HepG2 (cell line): ENCODE measurements around the gene HMBS. TPM values are rescaled to one million over a fixed set of nuclear protein-coding genes. Genes with fewer than 3 reads are reported as not detected.
A peak's percentile ranks its signal among the peaks of the same experiment; 100 is the strongest.

ENCODE experiments used
- BORCS8-MEF2B ChIP-seq: sonication (generic); formaldehyde crosslinking; IDR thresholded peaks from 2 replicates; pipeline ENCODE4 v1.8.0; 2022; ENCODE audit warnings: mild to moderate bottlenecking, missing genetic modification reagents
- DBP ChIP-seq: sonication (generic); formaldehyde crosslinking; IDR thresholded peaks from 2 replicates; pipeline ENCODE4 v1.4.0; 2020; ENCODE audit warnings: missing genetic modification reagents; ENCODE audit errors: not compliant biosample characterization
- HNF4G ChIP-seq, 2 experiments: sonication (generic) in 1 of 2; formaldehyde crosslinking in 1 of 2; IDR thresholded peaks; 2 replicates each; pipeline versions ENCODE4 v1.4.0 to v1.6.1; 2011 to 2020; ENCODE audit warnings: borderline replicate concordance in 2 of 2, low read depth in 2 of 2, mild to moderate bottlenecking in 2 of 2, low read length in 1 of 2, missing genetic modification reagents in 1 of 2, moderate library complexity in 1 of 2
- POLR2AphosphoS5 ChIP-seq: IDR thresholded peaks from 2 replicates; pipeline ENCODE4 v1.6.1; 2012; ENCODE audit warnings: low read depth, low read length
- ZNF207 ChIP-seq: fragments of 450-650 bp; IDR thresholded peaks from 2 replicates; pipeline ENCODE4 v1.6.1; 2016; ENCODE audit warnings: antibody characterized with exemption, borderline replicate concordance
- ZNF546 ChIP-seq: sonication (generic); formaldehyde crosslinking; conservative IDR thresholded peaks from 2 replicates; pipeline ENCODE4 v1.8.1; 2023; ENCODE audit warnings: mild to moderate bottlenecking, missing genetic modification reagents
- ZXDC ChIP-seq: sonication (generic); formaldehyde crosslinking; IDR thresholded peaks from 2 replicates; pipeline ENCODE4 v1.5.0; 2020; ENCODE audit warnings: mild to moderate bottlenecking, missing genetic modification reagents
- polyA plus RNA-seq, 8 experiments: library from polyadenylated mRNA; depleted of rRNA in 3 of 8; stranded (reverse) in 7 of 8; unstranded in 1 of 8; fragments of >200 nt; fragmentation: Illumina TruSeq in 4 of 8; extraction: Trizol in 4 of 8; gene quantifications; 2 replicates each; pipeline versions ENCODE4 v1.2.1 to v1.2.3, GENCODE V29; 2011 to 2016; ENCODE audit warnings: low read depth in 4 of 8, missing spikeins in 1 of 8, mixed read lengths in 1 of 8; ENCODE audit not compliant: insufficient read depth in 1 of 8
- total RNA-seq, 5 experiments: library from RNA; depleted of rRNA; stranded (reverse); fragments of >200 nt; fragmentation: Illumina TruSeq; extraction: Trizol; gene quantifications; 2 replicates each; pipeline ENCODE4 v1.2.3, GENCODE V29; 2016; ENCODE audit warnings: low read depth in 1 of 5
- TF ChIP-seq, protein P1 (sequence below): sonication (generic); formaldehyde crosslinking; IDR thresholded peaks from 2 replicates; pipeline ENCODE4 v1.5.0; 2020; ENCODE audit warnings: mild to moderate bottlenecking, missing genetic modification reagents, borderline replicate concordance
- TF ChIP-seq, protein P2 (sequence below): sonication (generic); formaldehyde crosslinking; IDR thresholded peaks from 2 replicates; pipeline ENCODE4 v1.9.0; 2022; ENCODE audit warnings: missing genetic modification reagents, mild to moderate bottlenecking, borderline replicate concordance

HMBS gene
- total and polyA plus RNA-seq, 2 of the 13 experiments (the other 11 are each of a cell fraction or from before 2014, with no cell fraction given) = 9.4 to 46.9 TPM

DNA sequence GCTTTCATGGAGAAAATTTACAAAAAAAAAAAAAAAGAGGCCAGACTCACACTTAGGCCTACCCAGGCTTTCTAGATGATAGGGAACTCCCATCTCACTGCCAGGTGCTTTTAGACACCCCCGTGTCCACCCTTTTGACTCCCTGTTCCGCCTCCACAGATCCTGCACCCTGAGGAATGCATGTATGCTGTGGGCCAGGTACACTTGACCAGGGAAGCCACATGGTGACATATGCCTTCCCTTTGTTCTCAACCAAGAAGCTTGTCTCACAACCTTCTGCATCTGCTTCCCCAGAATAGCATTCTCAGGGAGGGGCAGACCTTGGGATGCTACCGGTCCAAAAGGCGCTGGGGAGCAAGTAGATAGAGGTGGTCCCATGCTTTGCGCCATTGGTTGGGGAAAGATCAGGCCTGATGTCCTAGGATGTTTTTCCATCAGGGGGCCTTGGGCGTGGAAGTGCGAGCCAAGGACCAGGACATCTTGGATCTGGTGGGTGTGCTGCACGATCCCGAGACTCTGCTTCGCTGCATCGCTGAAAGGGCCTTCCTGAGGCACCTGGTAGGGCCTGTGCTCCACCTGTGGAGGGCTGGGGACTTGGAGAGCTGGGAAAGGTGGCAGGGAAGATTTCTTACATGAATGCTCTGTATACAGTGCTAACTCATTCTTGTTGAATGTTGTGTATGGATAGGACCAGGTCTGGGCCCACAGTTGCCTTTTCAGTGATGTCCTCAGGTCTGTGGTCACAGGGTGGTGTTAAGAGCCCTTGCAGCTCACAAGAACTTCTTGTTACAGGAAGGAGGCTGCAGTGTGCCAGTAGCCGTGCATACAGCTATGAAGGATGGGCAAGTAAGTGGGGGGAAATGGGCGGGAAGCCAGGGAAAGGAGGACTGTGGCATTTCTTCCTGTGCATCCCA is 7.5 kb downstream of the HMBS start (continued):
- TF ChIP-seq, protein P1, sequence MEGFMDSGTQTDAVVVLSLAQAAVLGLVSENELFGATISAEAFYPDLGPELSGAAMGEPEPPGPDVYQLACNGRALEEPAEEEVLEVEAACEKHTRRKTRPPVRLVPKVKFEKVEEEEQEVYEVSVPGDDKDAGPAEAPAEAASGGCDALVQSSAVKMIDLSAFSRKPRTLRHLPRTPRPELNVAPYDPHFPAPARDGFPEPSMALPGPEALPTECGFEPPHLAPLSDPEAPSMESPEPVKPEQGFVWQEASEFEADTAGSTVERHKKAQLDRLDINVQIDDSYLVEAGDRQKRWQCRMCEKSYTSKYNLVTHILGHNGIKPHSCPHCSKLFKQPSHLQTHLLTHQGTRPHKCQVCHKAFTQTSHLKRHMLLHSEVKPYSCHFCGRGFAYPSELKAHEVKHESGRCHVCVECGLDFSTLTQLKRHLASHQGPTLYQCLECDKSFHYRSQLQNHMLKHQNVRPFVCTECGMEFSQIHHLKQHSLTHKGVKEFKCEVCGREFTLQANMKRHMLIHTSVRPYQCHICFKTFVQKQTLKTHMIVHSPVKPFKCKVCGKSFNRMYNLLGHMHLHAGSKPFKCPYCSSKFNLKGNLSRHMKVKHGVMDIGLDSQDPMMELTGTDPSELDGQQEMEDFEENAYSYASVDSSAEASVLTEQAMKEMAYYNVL (CRISPR knock-in tag) = no peak
- TF ChIP-seq BORCS8-MEF2B (CRISPR knock-in tag) = no peak
- TF ChIP-seq HNF4G (IDR thresholded peaks at IDR 0.05; ENCODE audit: borderline replicate concordance, low read depth, low read length) = no peak
- no peak for TF ChIP-seq HNF4G (CRISPR knock-in tag; IDR thresholded peaks at IDR 0.05; ENCODE audit: borderline replicate concordance, low read depth)
- peak; percentile 56; the same call in 1 of the 2 replicates for TF ChIP-seq ZXDC
- TF ChIP-seq, protein P2, sequence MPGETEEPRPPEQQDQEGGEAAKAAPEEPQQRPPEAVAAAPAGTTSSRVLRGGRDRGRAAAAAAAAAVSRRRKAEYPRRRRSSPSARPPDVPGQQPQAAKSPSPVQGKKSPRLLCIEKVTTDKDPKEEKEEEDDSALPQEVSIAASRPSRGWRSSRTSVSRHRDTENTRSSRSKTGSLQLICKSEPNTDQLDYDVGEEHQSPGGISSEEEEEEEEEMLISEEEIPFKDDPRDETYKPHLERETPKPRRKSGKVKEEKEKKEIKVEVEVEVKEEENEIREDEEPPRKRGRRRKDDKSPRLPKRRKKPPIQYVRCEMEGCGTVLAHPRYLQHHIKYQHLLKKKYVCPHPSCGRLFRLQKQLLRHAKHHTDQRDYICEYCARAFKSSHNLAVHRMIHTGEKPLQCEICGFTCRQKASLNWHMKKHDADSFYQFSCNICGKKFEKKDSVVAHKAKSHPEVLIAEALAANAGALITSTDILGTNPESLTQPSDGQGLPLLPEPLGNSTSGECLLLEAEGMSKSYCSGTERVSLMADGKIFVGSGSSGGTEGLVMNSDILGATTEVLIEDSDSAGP (CRISPR knock-in tag) = peak; percentile 37; the same call in 1 of the 2 replicates
- TF ChIP-seq ZNF546 (CRISPR knock-in tag) = no peak
- TF ChIP-seq POLR2AphosphoS5 = 0 out of 2 replicates have a peak, but pooled peaks have one; percentile 23
- TF ChIP-seq DBP (CRISPR knock-in tag) = no peak
- no peak for TF ChIP-seq ZNF207
